Type B pancreatic cell (in vitro differentiated cells): ENCODE results near the gene FGF10. TPM values are rescaled to one million over a fixed set of nuclear protein-coding genes. Genes with fewer than 3 reads are reported as not detected.
A peak's percentile ranks its signal among the peaks of the same experiment; 100 is the strongest.

Source experiments
- DNase-seq: peaks from one replicate; pipeline ENCODE4 v3.0.0; 2021; ENCODE audit warnings: mixed read lengths; ENCODE audit not compliant: unreplicated experiment; ENCODE audit errors: extremely low spot score
- H3K27ac Mint-ChIP-seq: 2 replicates; pipeline ENCODE4 v1.8.0; 2021; ENCODE audit warnings: mild to moderate bottlenecking, mixed read lengths
- H3K27me3 Mint-ChIP-seq: 2 replicates; pipeline ENCODE4 v1.8.0; 2021; ENCODE audit warnings: mixed read lengths
- H3K36me3 Mint-ChIP-seq: 2 replicates; pipeline ENCODE4 v1.8.0; 2021; ENCODE audit warnings: mixed read lengths
- H3K4me1 Mint-ChIP-seq: one replicate; pipeline ENCODE4 v1.8.0; 2021; ENCODE audit warnings: mixed read lengths; ENCODE audit not compliant: unreplicated experiment
- H3K4me3 Mint-ChIP-seq: 2 replicates; pipeline ENCODE4 v1.8.0; 2021; ENCODE audit warnings: mild to moderate bottlenecking, mixed read lengths
- H3K9me3 Mint-ChIP-seq: 2 replicates; pipeline ENCODE4 v1.8.0; 2021; ENCODE audit warnings: mixed read lengths
- total RNA-seq: library from RNA; stranded (reverse); gene quantifications from 2 replicates; pipeline ENCODE4 v1.2.1, GENCODE V29; 2021; ENCODE audit warnings: low replicate concordance
- TF ChIP-seq, protein P1 (sequence below): fragments of 200-600 bp; sonication (generic); conservative IDR thresholded peaks from 2 replicates; pipeline ENCODE4 v1.5.0; 2021; ENCODE audit warnings: antibody characterized with exemption, mild to moderate bottlenecking

Gene FGF10
- total RNA-seq, 1 donor from 2014 or later, result 9.8 TPM

DNA sequence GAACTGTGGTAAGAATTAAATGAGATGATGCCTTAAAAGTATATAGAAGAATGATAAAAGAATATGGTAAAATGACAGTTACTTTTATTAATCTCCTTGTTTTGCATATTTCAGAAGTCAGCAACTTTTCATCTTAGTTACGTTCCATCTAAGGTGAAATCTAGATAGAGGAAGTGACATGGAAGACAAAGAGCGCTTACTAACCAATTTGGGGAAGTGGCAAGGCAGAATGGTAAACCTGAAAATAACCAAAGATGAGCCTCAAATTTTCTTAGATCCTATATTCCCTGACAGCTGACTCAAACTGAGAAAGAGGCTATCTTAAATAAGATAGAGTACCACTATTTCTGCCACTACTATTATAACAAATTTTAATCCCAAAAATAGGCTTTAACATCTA is 52.5 kb downstream of the FGF10 start:
- TF ChIP-seq, protein P1, sequence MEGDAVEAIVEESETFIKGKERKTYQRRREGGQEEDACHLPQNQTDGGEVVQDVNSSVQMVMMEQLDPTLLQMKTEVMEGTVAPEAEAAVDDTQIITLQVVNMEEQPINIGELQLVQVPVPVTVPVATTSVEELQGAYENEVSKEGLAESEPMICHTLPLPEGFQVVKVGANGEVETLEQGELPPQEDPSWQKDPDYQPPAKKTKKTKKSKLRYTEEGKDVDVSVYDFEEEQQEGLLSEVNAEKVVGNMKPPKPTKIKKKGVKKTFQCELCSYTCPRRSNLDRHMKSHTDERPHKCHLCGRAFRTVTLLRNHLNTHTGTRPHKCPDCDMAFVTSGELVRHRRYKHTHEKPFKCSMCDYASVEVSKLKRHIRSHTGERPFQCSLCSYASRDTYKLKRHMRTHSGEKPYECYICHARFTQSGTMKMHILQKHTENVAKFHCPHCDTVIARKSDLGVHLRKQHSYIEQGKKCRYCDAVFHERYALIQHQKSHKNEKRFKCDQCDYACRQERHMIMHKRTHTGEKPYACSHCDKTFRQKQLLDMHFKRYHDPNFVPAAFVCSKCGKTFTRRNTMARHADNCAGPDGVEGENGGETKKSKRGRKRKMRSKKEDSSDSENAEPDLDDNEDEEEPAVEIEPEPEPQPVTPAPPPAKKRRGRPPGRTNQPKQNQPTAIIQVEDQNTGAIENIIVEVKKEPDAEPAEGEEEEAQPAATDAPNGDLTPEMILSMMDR, result no peak
- Mint-ChIP-seq H3K4me3 (no peak overlapping the region), H3K27ac (no peak overlapping the region), H3K36me3 (no peaks in the 10 kb centered on the region), H3K27me3 (peaks cover 6% of the 10 kb centered on the region), H3K4me1 (peaks cover 5% of the 10 kb centered on the region), H3K9me3 (no peaks in the 10 kb centered on the region)
- no peak for DNase-seq

DNA sequence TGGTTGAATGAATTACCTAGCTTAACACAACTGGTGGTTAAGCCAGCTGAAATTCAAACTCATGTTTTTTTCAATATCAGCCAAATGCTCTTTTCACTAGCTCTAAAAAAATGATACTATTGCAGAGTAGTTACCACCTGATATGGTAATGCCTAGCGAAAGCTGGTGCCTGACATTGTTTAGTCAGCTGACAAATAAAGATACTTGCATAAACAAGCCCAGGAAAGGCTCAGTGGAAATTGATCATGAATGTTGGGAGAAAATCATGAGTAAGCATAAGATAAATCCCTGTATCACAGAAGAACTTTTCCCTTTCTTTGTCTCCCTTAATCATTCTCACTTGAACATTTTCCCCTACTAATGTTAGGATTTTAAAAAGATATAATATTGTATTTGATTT is 54.6 kb downstream of the FGF10 start:
- H3K9me3 Mint-ChIP-seq, result no peaks in the 10 kb centered on the region
- no peak overlapping the region for H3K4me3 Mint-ChIP-seq
- no peak for DNase-seq
- H3K4me1 Mint-ChIP-seq, result peaks cover 5% of the 10 kb centered on the region
- H3K27me3 Mint-ChIP-seq, result peaks cover 6% of the 10 kb centered on the region
- TF ChIP-seq, protein P1, result no peak
- no peak overlapping the region for H3K27ac Mint-ChIP-seq
- no peaks in the 10 kb centered on the region for H3K36me3 Mint-ChIP-seq

- no peaks in the 10 kb centered on the region for H3K4me1 Mint-ChIP-seq
- H3K27me3 Mint-ChIP-seq, result peaks cover 6% of the 10 kb centered on the region
- TF ChIP-seq, protein P1, result peak; percentile 79
- H3K27ac Mint-ChIP-seq, result no peak overlapping the region
- H3K9me3 Mint-ChIP-seq, result no peaks in the 10 kb centered on the region
- H3K4me3 Mint-ChIP-seq, result no peak overlapping the region
- H3K36me3 Mint-ChIP-seq, result no peaks in the 10 kb centered on the region
- DNase-seq, result no peak
These were observed 56.8 kb downstream of the FGF10 start for GRCh38 chr5:44332285-44332971.

GRCh38 chr5:44331471-44332050 is 57.7 kb downstream of the FGF10 start:
- H3K36me3 Mint-ChIP-seq, result no peaks in the 10 kb centered on the region
- H3K4me3 Mint-ChIP-seq, result no peak overlapping the region

DNA sequence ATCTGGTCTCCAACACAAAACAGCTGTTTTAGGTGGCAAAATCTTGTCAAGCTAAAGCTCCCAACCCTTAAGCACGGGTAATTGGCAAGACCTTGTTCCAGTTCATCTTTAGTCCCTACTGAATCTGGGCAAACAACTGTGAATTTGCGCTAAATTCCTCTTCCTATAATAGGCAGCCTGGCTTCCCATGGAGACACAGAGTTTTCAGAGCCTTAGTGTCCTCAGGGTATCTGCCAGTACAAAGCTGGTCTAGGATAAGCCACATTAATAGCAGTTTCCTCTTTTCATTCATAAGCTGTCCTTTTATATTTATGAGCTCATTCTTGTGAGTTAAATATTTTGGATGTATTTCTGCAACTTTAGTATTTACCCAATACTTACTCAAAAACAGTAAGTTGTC is 59.5 kb downstream of the FGF10 start:
- H3K4me1 Mint-ChIP-seq, result no peaks in the 10 kb centered on the region
- H3K4me3 Mint-ChIP-seq, result no peak overlapping the region
- no peaks in the 10 kb centered on the region for H3K9me3 Mint-ChIP-seq
- H3K36me3 Mint-ChIP-seq, result no peaks in the 10 kb centered on the region
- peaks cover 6% of the 10 kb centered on the region for H3K27me3 Mint-ChIP-seq
- TF ChIP-seq, protein P1, result no peak
- no peak for DNase-seq
- no peak overlapping the region for H3K27ac Mint-ChIP-seq

More at GRCh38 chr5:44331471-44332050, 57.7 kb downstream of the FGF10 start:
- TF ChIP-seq, protein P1, result no peak
- H3K4me1 Mint-ChIP-seq, result no peaks in the 10 kb centered on the region
- DNase-seq, result no peak
- no peak overlapping the region for H3K27ac Mint-ChIP-seq
- no peaks in the 10 kb centered on the region for H3K9me3 Mint-ChIP-seq
- peaks cover 6% of the 10 kb centered on the region for H3K27me3 Mint-ChIP-seq
